Psoas muscle (tissue), 8 donors: Measurements from ENCODE around the gene U2AF2. TPM values are rescaled to one million over a fixed set of nuclear protein-coding genes. Genes with fewer than 3 reads are reported as not detected.
A peak's percentile ranks its signal among the peaks of the same experiment; 100 is the strongest.

Source experiments
- ATAC-seq, 4 donors: fragments of 200-7000 bp; cut with Tn5 transposase; one replicate each; pipeline ENCODE4 v1.9.1; 2020; ENCODE audit warnings: moderate library complexity in 3 of 4, mild to moderate bottlenecking in 2 of 4
- DNase-seq, 2 donors: peaks; one replicate each; pipeline ENCODE4 v3.0.0-alpha.2; 2020
- H3K27ac ChIP-seq: fragments of 200-600 bp; one replicate; pipeline ENCODE4 v1.8.0; 2022
- H3K27me3 ChIP-seq, 3 donors: fragments of 200-600 bp in 1 of 3; one replicate each; pipeline versions ENCODE4 v1.6.1 to v1.8.0; 2013 to 2022; ENCODE audit warnings: low read length in 2 of 3, mild to moderate bottlenecking in 2 of 3, moderate library complexity in 1 of 3; ENCODE audit not compliant: insufficient read depth in 3 of 3
- H3K36me3 ChIP-seq, 2 donors: fragments of 200-600 bp in 1 of 2; one replicate each; pipeline versions ENCODE4 v1.6.1 to v1.8.0; 2013 to 2022; ENCODE audit warnings: low read depth in 1 of 2, mild to moderate bottlenecking in 1 of 2, moderate library complexity in 1 of 2; ENCODE audit not compliant: insufficient read depth in 1 of 2
- H3K4me1 ChIP-seq: fragments of 200-600 bp; one replicate; pipeline ENCODE4 v1.8.0; 2022
- H3K4me3 ChIP-seq: fragments of 200-600 bp; one replicate; pipeline ENCODE4 v1.8.0; 2022; ENCODE audit warnings: mild to moderate bottlenecking
- H3K9me3 ChIP-seq: fragments of 200-600 bp; one replicate; pipeline ENCODE4 v1.8.0; 2022
- WGBS, 3 donors: extraction: QIAGEN DNeasy Blood & Tissue Kit; methylation state at CpG; one replicate each; pipeline versions ENCODE4 v1.1.6 to v1.1.7; 2013; 5-methylcytosine and 5-hydroxymethylcytosine counted together
- intact Hi-C, 2 donors: fragments of 100-400 bp; cut with DNase I; formaldehyde crosslinking; loops; one replicate each; pipeline versions ENCODE4 v1.11.0 to v1.14.2; 2022
- polyA plus RNA-seq, 3 donors: library from polyadenylated mRNA; stranded (reverse); fragments of 200-250 nt; gene quantifications; one replicate each; pipeline ENCODE4 v1.2.3, GENCODE V29; 2013
- total RNA-seq, 4 donors: library from RNA; stranded (reverse); fragmentation: NEBNext Ultra II Directional in 2 of 4; extraction: Animal tissue kit (Norgen Biotek cat#: 25700) in 2 of 4; gene quantifications; one replicate each; pipeline versions ENCODE4 v1.2.1 to v1.2.4, GENCODE V29; 2021 to 2023
- TF ChIP-seq, protein P1 (sequence below): fragments of 200-600 bp; IDR thresholded peaks from one replicate; pipeline ENCODE4 v1.8.0; 2022; ENCODE audit warnings: antibody characterized with exemption
- donor health status: healthy with polysubstance abuse.
- donor health status: DM: no; HTN: no; CAD: no; lungs with moderate emphysema.
- donor health status: Bipolar disorder and iron deficiency.
- donor health status: healthy.
- donor health status: DM: yes; HTN: yes; CAD: no.
- donor health status: DM: no; HTN: no; CAD: no.
- donor health status: DM: no; HTN: no; CAD: no.
- donor health status: DM: yes; HTN: yes; CAD: no.

U2AF2 gene
- total and polyA plus RNA-seq, 7 donors = 54.1 to 116 (median 72.6) TPM

DNA sequence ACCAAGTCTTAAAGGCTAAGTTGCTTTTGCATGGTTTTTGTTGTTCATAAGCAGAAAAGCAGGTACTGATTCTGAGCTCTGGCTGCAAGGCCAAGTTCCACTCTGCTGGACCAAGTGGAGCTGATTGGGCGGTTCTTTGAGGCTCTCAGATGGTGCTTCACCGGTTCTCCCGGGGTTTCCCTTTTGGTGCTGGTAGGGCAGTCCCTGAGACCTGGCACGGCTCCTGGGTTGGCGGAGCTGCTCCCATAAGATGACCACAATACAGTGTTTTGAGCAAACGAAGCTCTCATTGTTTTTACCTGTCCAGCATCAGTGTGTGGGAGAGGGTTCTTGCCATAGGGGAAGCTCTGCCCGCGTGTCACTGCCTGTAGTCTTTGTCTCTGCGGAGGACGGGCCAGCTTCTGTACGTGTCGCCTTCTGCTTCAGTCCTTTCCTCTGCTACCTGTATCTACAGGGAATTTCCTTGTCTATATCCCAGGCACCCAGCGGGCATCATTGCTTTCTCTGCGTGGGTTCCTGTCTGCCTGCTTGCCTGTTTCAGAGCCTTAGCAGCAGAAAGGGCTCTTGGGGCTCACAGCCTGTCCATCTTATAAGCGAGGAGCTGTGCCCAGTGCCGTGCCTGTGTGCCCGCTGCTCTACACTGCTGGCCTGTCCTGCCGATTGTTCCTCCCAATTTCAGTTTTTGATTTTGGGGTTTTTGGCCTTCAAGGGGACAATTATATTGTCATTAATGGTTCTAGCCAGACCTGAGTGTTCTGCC is 2.3 kb downstream of the U2AF2 start:
- no peak for ATAC-seq
- intact Hi-C loops = loop anchor here (2.0 to 10.0 kb wide), 2 partner anchors 14 to 272 kb away; partner anchors contain the start of genes RPL28 (in 1 of the 2) and TMEM238 (in 1 of the 2)
- Histone ChIP-seq H3K4me1 (peaks cover 40% of the 10 kb centered on the region), H3K4me3 (peak overlapping the region; percentile 71), H3K27ac (no peak overlapping the region), H3K27me3 (no peaks in the 10 kb centered on the region), H3K36me3 (peaks cover 2 to 29% of the 10 kb centered on the region in 2 donors), H3K9me3 (no peaks in the 10 kb centered on the region)
- TF ChIP-seq, protein P1, sequence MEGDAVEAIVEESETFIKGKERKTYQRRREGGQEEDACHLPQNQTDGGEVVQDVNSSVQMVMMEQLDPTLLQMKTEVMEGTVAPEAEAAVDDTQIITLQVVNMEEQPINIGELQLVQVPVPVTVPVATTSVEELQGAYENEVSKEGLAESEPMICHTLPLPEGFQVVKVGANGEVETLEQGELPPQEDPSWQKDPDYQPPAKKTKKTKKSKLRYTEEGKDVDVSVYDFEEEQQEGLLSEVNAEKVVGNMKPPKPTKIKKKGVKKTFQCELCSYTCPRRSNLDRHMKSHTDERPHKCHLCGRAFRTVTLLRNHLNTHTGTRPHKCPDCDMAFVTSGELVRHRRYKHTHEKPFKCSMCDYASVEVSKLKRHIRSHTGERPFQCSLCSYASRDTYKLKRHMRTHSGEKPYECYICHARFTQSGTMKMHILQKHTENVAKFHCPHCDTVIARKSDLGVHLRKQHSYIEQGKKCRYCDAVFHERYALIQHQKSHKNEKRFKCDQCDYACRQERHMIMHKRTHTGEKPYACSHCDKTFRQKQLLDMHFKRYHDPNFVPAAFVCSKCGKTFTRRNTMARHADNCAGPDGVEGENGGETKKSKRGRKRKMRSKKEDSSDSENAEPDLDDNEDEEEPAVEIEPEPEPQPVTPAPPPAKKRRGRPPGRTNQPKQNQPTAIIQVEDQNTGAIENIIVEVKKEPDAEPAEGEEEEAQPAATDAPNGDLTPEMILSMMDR = no peak
- no peak for DNase-seq
- WGBS, 3 donors = 43 to 56% (median 47%) methylated on average over 18 of the region's 18 CpGs

DNA sequence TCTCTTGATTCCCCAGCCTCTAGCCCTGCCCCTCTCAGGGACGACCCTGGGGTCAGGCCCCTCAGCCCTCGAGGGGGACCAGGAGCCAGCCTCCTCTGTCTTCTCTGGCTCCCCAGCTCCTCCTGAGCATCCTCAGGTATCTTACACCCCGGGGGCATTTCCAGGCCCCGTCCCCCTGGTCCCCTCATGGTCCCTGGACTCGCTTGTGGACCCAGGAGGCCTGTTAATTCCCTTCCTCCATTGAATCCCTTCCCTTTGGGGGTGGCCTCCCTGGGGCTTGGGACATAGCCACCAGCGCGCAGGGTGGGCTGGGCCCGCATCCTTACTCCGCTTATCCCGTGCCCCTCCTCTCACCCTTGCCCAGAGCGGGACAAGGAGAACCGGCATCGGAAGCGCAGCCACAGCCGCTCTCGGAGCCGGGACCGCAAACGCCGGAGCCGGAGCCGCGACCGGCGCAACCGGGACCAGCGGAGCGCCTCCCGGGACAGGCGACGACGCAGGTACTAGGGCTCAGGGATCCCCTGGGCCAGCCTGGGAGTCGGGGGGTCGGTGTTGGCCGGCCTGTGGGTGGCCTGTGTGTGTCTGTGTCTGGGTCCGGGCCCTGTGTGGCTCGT is 4.1 kb downstream of the U2AF2 start:
- Histone ChIP-seq H3K9me3 (no peaks in the 10 kb centered on the region), H3K27me3 (no peaks in the 10 kb centered on the region), H3K36me3 (peaks cover 6 to 45% of the 10 kb centered on the region in 2 donors), H3K4me1 (peaks cover 35% of the 10 kb centered on the region), H3K27ac (peak overlapping the region; percentile 30), H3K4me3 (no peak overlapping the region)
- intact Hi-C loops = loop anchor here in 1 of 2 donors (10.0 kb wide), 1 partner anchor 274 kb away; the partner anchor contains the start of genes RPL28 and TMEM238
- 89% methylated on average over 36 to 37 of the region's 37 CpGs for WGBS, 3 donors
- ATAC-seq (no peak), DNase-seq (peak in 1 of 2 donors; percentile 39)
- TF ChIP-seq, protein P1 = no peak

DNA sequence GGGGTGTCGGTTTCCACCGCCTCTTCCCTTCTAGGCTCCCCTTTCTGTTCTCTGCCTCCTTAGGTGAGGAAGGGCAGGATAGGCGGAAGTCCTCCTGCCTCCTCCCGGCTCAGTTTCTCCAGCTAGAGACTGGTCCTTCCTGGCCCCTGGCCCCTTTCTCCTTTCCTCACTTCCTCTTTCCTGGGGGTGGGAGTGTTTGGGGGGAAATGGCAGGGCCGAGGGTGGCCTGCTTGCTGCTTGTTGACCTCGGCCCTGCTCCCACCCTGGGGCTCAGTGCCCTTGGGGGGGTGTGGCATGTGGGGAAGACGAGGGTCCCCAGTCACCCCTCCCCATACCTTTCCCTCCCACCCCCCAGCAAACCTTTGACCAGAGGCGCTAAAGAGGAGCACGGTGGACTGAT is 5.0 kb downstream of the U2AF2 start:
- Histone ChIP-seq H3K4me1 (peaks cover 35% of the 10 kb centered on the region), H3K27ac (no peak overlapping the region), H3K27me3 (no peaks in the 10 kb centered on the region), H3K36me3 (peaks cover 9 to 54% of the 10 kb centered on the region in 2 donors), H3K4me3 (no peak overlapping the region), H3K9me3 (no peaks in the 10 kb centered on the region)
- TF ChIP-seq, protein P1 = no peak
- ATAC-seq (no peak), DNase-seq (peak in 1 of 2 donors; percentile 43)
- intact Hi-C loops = loop anchor here in 1 of 2 donors (10.0 kb wide), 1 partner anchor 275 kb away; the partner anchor contains the start of genes RPL28 and TMEM238
- 68 to 76% (median 69%) methylated on average over 9 of the region's 9 CpGs for WGBS, 3 donors

- Histone ChIP-seq H3K27ac (no peak overlapping the region), H3K4me1 (peaks cover 35% of the 10 kb centered on the region), H3K27me3 (no peaks in the 10 kb centered on the region), H3K36me3 (peaks cover 9 to 58% of the 10 kb centered on the region in 2 donors), H3K9me3 (no peaks in the 10 kb centered on the region), H3K4me3 (no peak overlapping the region)
- no peak for ATAC-seq
- peak in 1 of 2 donors; percentile 28 for DNase-seq
- intact Hi-C loops = no loop called here
- TF ChIP-seq, protein P1 = no peak
- 81 to 86% (median 85%) methylated on average over 10 to 12 of the region's 12 CpGs for WGBS, 3 donors
Measured at GRCh38 chr19:55660404-55660803, 5.6 kb downstream of the U2AF2 start.
